SK-N-SH (cell line): ENCODE results near the gene PYCR2. TPM values are rescaled to one million over a fixed set of nuclear protein-coding genes. Genes with fewer than 3 reads are reported as not detected.

ENCODE experiments used
- CTCF ChIA-PET: fragments of 300-600, 350-600 bp; formaldehyde crosslinking; extraction: SDS; loops from one replicate; lab custom pipeline; 2021; lab: Yijun Ruan, JAX
- POLR2A ChIA-PET: fragments of 350-600 bp; sonication (Branson Sonifier 250); formaldehyde crosslinking; extraction: SDS; loops from one replicate; lab custom pipeline; 2020; ENCODE audit warnings: antibody characterized with exemption, inconsistent platforms; lab: Yijun Ruan, JAX
- DNase-seq: peaks from one replicate; pipeline ENCODE4 v3.0.0; 2012
- H2AFZ ChIP-seq: fragments of 200-600 bp; sonication (generic); 2 replicates; pipeline ENCODE4 v1.8.1; 2016; ENCODE audit warnings: antibody characterized with exemption, mild to moderate bottlenecking, low read depth
- H3F3A ChIP-seq: fragments of 200-600 bp; sonication (generic); replicated peaks from 2 replicates; pipeline ENCODE3; 2016; ENCODE audit warnings: antibody characterized with exemption, mild to moderate bottlenecking; ENCODE audit not compliant: insufficient read depth
- H3K27ac ChIP-seq, 2 experiments: fragments of 200-500 bp in 1 of 2; fragments of 200-600 bp in 1 of 2; sonication (Bioruptor generic) in 1 of 2; sonication (generic), shearing (Covaris generic) in 1 of 2; 2 replicates each; pipeline versions ENCODE4 v1.5.1 to v1.6.1; 2014 to 2016; ENCODE audit warnings: low read depth in 2 of 2, inconsistent platforms in 1 of 2, low read length in 1 of 2, mild to moderate bottlenecking in 1 of 2, mixed read lengths in 1 of 2
- H3K27me3 ChIP-seq: fragments of 200-600 bp; sonication (generic), shearing (Covaris generic); 2 replicates; pipeline ENCODE4 v1.6.1; 2016; ENCODE audit warnings: mixed run types; ENCODE audit not compliant: insufficient read depth
- H3K36me3 ChIP-seq, 2 experiments: fragments of 200-500 bp in 1 of 2; fragments of 200-600 bp in 1 of 2; sonication (Bioruptor generic) in 1 of 2; sonication (generic) in 1 of 2; replicated peaks in 1 of 2; 2 replicates each; pipeline versions ENCODE3 to v1.5.1; 2014 to 2016; ENCODE audit warnings: low read length in 1 of 2, mild to moderate bottlenecking in 1 of 2; ENCODE audit not compliant: insufficient read depth in 2 of 2, control insufficient read depth in 1 of 2
- H3K4me1 ChIP-seq, 2 experiments: fragments of 200-500 bp in 1 of 2; fragments of 200-600 bp in 1 of 2; sonication (Bioruptor generic) in 1 of 2; sonication (generic), shearing (Covaris generic) in 1 of 2; 2 replicates each; pipeline versions ENCODE4 v1.5.1 to v1.6.1; 2014 to 2016; ENCODE audit warnings: low read depth in 1 of 2, low read length in 1 of 2, mixed run types in 1 of 2; ENCODE audit not compliant: insufficient read depth in 2 of 2, control insufficient read depth in 1 of 2
- H3K4me2 ChIP-seq: fragments of 200-600 bp; sonication (generic), shearing (Covaris generic); 2 replicates; pipeline ENCODE4 v1.6.1; 2017; ENCODE audit warnings: mixed run types
- H3K4me3 ChIP-seq, 2 experiments: fragments of 200-500 bp in 1 of 2; fragments of 200-600 bp in 1 of 2; sonication (Bioruptor generic) in 1 of 2; sonication (generic), shearing (Covaris generic) in 1 of 2; 2 replicates each; pipeline versions ENCODE4 v1.5.1 to v1.8.1; 2014 to 2016; ENCODE audit warnings: low read depth in 2 of 2, inconsistent platforms in 1 of 2, low read length in 1 of 2, mild to moderate bottlenecking in 1 of 2, mixed read lengths in 1 of 2, moderate library complexity in 1 of 2
- H3K79me2 ChIP-seq: fragments of 200-600 bp; sonication (generic); 2 replicates; pipeline ENCODE4 v1.8.1; 2017; ENCODE audit warnings: mild to moderate bottlenecking; ENCODE audit not compliant: insufficient read depth
- H3K9ac ChIP-seq: fragments of 200-600 bp; sonication (generic); 2 replicates; pipeline ENCODE4 v1.6.1; 2017; ENCODE audit warnings: mixed run types
- H3K9me2 ChIP-seq: fragments of 200-600 bp; sonication (generic); 2 replicates; pipeline ENCODE4 v1.6.1; 2017; ENCODE audit warnings: mixed run types
- H3K9me3 ChIP-seq: fragments of 200-600 bp; sonication (generic); 2 replicates; pipeline ENCODE4 v1.6.1; 2017; ENCODE audit warnings: mixed run types, mild to moderate bottlenecking, moderate library complexity
- H4K20me1 ChIP-seq: fragments of 200-600 bp; sonication (generic); 2 replicates; pipeline ENCODE4 v1.6.1; 2017; ENCODE audit warnings: mild to moderate bottlenecking, mixed run types; ENCODE audit not compliant: insufficient read depth
- CHD2 ChIP-seq: fragments of 150-350 bp; IDR thresholded peaks from 2 replicates; pipeline ENCODE4 v1.6.1; 2018; ENCODE audit warnings: low read length; ENCODE audit not compliant: partially characterized antibody
- EP300 ChIP-seq, 2 experiments: IDR thresholded peaks; 2 replicates each; pipeline versions ENCODE4 v1.4.0 to v1.6.1; 2012; ENCODE audit warnings: borderline replicate concordance in 1 of 2, low read depth in 1 of 2, low read length in 1 of 2
- FOSL2 ChIP-seq: IDR thresholded peaks from 2 replicates; pipeline ENCODE4 v1.4.0; 2012; ENCODE audit warnings: low read depth, mild to moderate bottlenecking, moderate library complexity, borderline replicate concordance
- FOXJ3 ChIP-seq: sonication (generic); formaldehyde crosslinking; IDR thresholded peaks from 2 replicates; pipeline ENCODE4 v1.5.1; 2020; ENCODE audit warnings: mild to moderate bottlenecking, missing genetic modification reagents
- FOXM1 ChIP-seq: IDR thresholded peaks from 2 replicates; pipeline ENCODE4 v1.4.0; 2012; ENCODE audit warnings: low read depth, mild to moderate bottlenecking
- GABPA ChIP-seq: IDR thresholded peaks from 2 replicates; pipeline ENCODE4 v1.4.0; 2012; ENCODE audit warnings: low read depth, mild to moderate bottlenecking
- JUND ChIP-seq: IDR thresholded peaks from 2 replicates; pipeline ENCODE4 v1.4.0; 2012
- MAX ChIP-seq: IDR thresholded peaks from 2 replicates; pipeline ENCODE4 v1.4.0; 2012; ENCODE audit warnings: low read depth
- MXI1 ChIP-seq: IDR thresholded peaks from 2 replicates; pipeline ENCODE4 v1.6.1; 2012; ENCODE audit warnings: mild to moderate bottlenecking, low read depth, low read length, improper control_type of control experiment
- NFIC ChIP-seq: IDR thresholded peaks from 2 replicates; pipeline ENCODE4 v1.4.0; 2012; ENCODE audit warnings: borderline replicate concordance
- RAD21 ChIP-seq: IDR thresholded peaks from 2 replicates; pipeline ENCODE4 v1.6.1; 2012; ENCODE audit warnings: mild to moderate bottlenecking, low read length
- RXRA ChIP-seq: IDR thresholded peaks from 2 replicates; pipeline ENCODE4 v1.4.0; 2012; ENCODE audit warnings: low read depth, mild to moderate bottlenecking, borderline replicate concordance
- SIN3A ChIP-seq: IDR thresholded peaks from 2 replicates; pipeline ENCODE4 v1.6.1; 2012; ENCODE audit warnings: low read depth, mild to moderate bottlenecking, low read length, moderate library complexity, borderline replicate concordance
- SMC3 ChIP-seq: IDR thresholded peaks from 2 replicates; pipeline ENCODE4 v1.6.1; 2012; ENCODE audit warnings: low read depth, low read length, improper control_type of control experiment
- TCF12 ChIP-seq: IDR thresholded peaks from 2 replicates; pipeline ENCODE4 v1.4.0; 2012
- USF2 ChIP-seq: fragments of 150-350 bp; IDR thresholded peaks from 2 replicates; pipeline ENCODE4 v1.6.1; 2017; ENCODE audit warnings: antibody characterized with exemption, low read length, low read depth, borderline replicate concordance
- YY1 ChIP-seq: IDR thresholded peaks from 2 replicates; pipeline ENCODE4 v1.4.0; 2012; ENCODE audit warnings: low read depth, mild to moderate bottlenecking
- WGBS: methylation state at CpG from one replicate; pipeline ENCODE4 v1.1.6; 2017; ENCODE audit warnings: low lambda C conversion rate; 5-methylcytosine and 5-hydroxymethylcytosine counted together
- polyA plus RNA-seq, 3 experiments: library from polyadenylated mRNA; depleted of rRNA; stranded (reverse); fragments of >200 nt; gene quantifications; 2 replicates each; pipeline ENCODE4 v1.2.3, GENCODE V29; 2012
- TF ChIP-seq, protein P1 (sequence below): IDR thresholded peaks from 2 replicates; pipeline ENCODE4 v1.4.0; 2012; ENCODE audit warnings: low read depth, borderline replicate concordance
- TF ChIP-seq, protein P2 (sequence below): IDR thresholded peaks from 2 replicates; pipeline ENCODE4 v1.6.1; 2012; ENCODE audit warnings: mild to moderate bottlenecking, low read depth, low read length, moderate library complexity

The PYCR2 gene
- polyA plus RNA-seq, 1 of the 3 experiments (the other 2 are of a cell fraction) = 95.3 TPM

DNA sequence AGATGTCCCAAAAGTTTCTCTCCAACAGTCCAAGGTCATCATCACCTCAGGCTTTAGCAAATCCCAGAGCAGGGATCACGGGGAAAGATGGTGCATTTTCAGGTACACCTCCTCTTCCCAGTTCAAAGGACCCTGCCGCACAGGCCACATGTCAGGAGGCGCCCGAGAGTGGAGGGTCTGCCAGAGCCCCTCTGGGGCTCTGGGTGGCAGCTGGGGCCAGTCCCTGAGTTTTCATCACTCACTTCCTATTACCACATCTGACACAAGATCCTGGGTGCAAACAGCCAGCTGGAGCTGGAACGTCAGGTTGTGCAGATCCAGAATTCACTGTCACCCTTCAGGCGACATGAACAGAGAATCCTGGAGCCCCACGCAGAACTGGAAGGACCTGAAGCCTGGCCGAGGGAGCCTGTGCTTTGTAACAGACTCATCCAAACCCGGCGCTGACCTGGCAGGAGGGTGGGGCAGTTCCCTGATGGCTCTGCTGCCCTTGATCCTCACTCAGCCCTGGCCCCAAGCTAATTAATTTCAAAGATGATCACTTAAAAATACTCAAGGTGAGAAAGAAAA is 50.7 kb downstream of the PYCR2 start:
- H2AFZ ChIP-seq = no peak overlapping the region
- TF ChIP-seq NFIC = no peak
- TF ChIP-seq FOXM1 = no peak
- TF ChIP-seq EP300 (IDR thresholded peaks at IDR 0.05; ENCODE audit: borderline replicate concordance in 1 of 2, low read depth in 1 of 2, low read length in 1 of 2) = no peak
- TF ChIP-seq MAX = no peak
- no peak for TF ChIP-seq SMC3
- no peak for TF ChIP-seq CHD2
- TF ChIP-seq FOXJ3 (CRISPR knock-in tag) = no peak
- TF ChIP-seq USF2 = no peak
- TF ChIP-seq RAD21 = no peak
- TF ChIP-seq, protein P1, sequence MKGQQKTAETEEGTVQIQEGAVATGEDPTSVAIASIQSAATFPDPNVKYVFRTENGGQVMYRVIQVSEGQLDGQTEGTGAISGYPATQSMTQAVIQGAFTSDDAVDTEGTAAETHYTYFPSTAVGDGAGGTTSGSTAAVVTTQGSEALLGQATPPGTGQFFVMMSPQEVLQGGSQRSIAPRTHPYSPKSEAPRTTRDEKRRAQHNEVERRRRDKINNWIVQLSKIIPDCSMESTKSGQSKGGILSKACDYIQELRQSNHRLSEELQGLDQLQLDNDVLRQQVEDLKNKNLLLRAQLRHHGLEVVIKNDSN = no peak
- TF ChIP-seq, protein P2, sequence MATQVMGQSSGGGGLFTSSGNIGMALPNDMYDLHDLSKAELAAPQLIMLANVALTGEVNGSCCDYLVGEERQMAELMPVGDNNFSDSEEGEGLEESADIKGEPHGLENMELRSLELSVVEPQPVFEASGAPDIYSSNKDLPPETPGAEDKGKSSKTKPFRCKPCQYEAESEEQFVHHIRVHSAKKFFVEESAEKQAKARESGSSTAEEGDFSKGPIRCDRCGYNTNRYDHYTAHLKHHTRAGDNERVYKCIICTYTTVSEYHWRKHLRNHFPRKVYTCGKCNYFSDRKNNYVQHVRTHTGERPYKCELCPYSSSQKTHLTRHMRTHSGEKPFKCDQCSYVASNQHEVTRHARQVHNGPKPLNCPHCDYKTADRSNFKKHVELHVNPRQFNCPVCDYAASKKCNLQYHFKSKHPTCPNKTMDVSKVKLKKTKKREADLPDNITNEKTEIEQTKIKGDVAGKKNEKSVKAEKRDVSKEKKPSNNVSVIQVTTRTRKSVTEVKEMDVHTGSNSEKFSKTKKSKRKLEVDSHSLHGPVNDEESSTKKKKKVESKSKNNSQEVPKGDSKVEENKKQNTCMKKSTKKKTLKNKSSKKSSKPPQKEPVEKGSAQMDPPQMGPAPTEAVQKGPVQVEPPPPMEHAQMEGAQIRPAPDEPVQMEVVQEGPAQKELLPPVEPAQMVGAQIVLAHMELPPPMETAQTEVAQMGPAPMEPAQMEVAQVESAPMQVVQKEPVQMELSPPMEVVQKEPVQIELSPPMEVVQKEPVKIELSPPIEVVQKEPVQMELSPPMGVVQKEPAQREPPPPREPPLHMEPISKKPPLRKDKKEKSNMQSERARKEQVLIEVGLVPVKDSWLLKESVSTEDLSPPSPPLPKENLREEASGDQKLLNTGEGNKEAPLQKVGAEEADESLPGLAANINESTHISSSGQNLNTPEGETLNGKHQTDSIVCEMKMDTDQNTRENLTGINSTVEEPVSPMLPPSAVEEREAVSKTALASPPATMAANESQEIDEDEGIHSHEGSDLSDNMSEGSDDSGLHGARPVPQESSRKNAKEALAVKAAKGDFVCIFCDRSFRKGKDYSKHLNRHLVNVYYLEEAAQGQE = no peak
- no peak for TF ChIP-seq SIN3A
- TF ChIP-seq GABPA = no peak
- no peak for TF ChIP-seq YY1
- TF ChIP-seq FOSL2 = no peak
- TF ChIP-seq RXRA = no peak
- TF ChIP-seq MXI1 = no peak
- TF ChIP-seq JUND = no peak
- no peak for TF ChIP-seq TCF12
- H3K4me1 ChIP-seq = peaks cover 0 to 10% of the 10 kb centered on the region in 2 experiments; a peak in 1 of 4 replicates
- no peaks in the 10 kb centered on the region for H3K27me3 ChIP-seq
- no peak overlapping the region for H3K9ac ChIP-seq
- H3F3A ChIP-seq = peaks cover under 1% of the 10 kb centered on the region
- H3K4me3 ChIP-seq = no peak overlapping the region
- H4K20me1 ChIP-seq = no peaks in the 10 kb centered on the region
- no peaks in the 10 kb centered on the region for H3K79me2 ChIP-seq
- CTCF ChIA-PET = interaction anchor here (0.9 kb wide), 1 partner anchor 399 kb away, joined by 4 read pairs; no protein-coding TSS in a partner anchor
- H3K9me2 ChIP-seq = no peaks in the 10 kb centered on the region
- WGBS = 95% methylated on average over 6 of the region's 10 CpGs
- POLR2A ChIA-PET = no interaction called here
- H3K36me3 ChIP-seq = peaks cover 17 to 18% of the 10 kb centered on the region in 2 experiments
- H3K27ac ChIP-seq = no peak overlapping the region
- DNase-seq = no peak
- H3K9me3 ChIP-seq = no peaks in the 10 kb centered on the region
- no peak overlapping the region for H3K4me2 ChIP-seq
